Panc1 (cell line): Measurements from ENCODE around the gene CDK14.

Experiments used
- CTCF ChIP-seq: fragments of 450-650 bp; IDR thresholded peaks from 2 replicates; pipeline ENCODE4 v1.5.1; 2017; ENCODE audit warnings: mild to moderate bottlenecking
- POLR2AphosphoS5 ChIP-seq: IDR thresholded peaks from 2 replicates; pipeline ENCODE4 v1.6.1; 2012; ENCODE audit warnings: mild to moderate bottlenecking, low read depth, low read length, moderate library complexity
- SIN3A ChIP-seq: IDR thresholded peaks from 2 replicates; pipeline ENCODE4 v1.6.1; 2012; ENCODE audit warnings: low read depth, mild to moderate bottlenecking, low read length, moderate library complexity, borderline replicate concordance; ENCODE audit not compliant: insufficient read depth

- no peak for TF ChIP-seq SIN3A
- TF ChIP-seq POLR2AphosphoS5 = no peak
- no peak for TF ChIP-seq CTCF
These were observed 398.0 kb downstream of the CDK14 start for GRCh38 chr7:90994121-90994520.
